GM10847 (cell line): Measurements from ENCODE around the gene PELO.

Experiments
- POLR2A ChIP-seq: IDR thresholded peaks from 2 replicates; pipeline ENCODE4 v1.6.1; 2011; ENCODE audit not compliant: insufficient read length; ENCODE audit errors: extremely low read depth

PELO gene

DNA sequence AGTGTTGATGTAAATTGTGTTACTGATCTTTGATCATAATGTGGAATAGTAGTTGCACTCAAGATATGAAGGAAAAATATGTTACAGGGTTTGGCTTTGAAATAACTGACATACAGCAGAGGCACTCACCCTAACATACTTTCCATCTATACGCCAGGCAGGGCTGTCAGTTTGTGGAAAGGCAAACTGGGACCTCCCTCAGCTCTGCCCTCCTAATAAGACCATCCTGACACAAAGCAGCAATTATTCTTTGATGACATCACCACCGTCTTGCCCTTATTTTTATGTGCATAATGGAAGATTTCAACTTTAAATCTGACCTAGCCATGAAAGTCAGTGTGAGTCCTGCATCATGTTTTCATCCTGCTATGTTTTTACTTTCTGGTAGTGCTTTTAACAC, 42.9 kb downstream of the PELO start:
- no peak for TF ChIP-seq POLR2A

DNA sequence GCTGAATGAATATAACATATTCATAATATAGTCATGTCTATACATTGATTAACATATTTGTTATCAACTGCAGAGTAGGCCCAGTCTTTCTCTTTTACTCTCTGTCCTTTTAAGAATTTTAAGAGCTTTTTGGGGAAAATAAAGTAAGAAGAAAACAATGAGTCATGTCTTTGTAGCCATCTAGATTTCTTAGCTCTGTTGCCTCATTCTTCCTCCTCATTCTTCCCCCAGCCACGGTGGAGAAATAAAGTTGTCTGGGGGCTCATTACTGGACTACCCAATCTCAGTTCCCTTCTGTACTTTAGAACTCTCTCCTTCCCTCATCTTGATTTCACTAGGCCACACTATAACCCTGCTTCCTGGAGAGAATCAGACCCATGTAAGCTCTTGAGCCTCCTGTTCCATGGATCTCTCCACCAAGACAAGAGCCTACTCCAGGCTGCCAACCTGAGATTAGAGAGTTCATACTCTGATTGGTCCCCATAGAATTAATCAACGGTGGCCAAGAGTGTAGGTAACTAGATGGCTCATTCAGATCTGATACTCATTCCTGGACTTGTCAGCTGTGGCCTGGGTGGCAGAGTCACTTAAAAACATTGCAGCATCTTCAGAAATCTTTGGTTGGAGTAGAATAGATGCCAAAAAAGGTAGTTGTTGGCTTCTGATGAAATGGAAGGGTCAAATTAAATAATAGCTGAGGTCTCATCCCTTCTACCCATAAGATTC, 44.2 kb downstream of the PELO start:
- TF ChIP-seq POLR2A, result no peak

DNA sequence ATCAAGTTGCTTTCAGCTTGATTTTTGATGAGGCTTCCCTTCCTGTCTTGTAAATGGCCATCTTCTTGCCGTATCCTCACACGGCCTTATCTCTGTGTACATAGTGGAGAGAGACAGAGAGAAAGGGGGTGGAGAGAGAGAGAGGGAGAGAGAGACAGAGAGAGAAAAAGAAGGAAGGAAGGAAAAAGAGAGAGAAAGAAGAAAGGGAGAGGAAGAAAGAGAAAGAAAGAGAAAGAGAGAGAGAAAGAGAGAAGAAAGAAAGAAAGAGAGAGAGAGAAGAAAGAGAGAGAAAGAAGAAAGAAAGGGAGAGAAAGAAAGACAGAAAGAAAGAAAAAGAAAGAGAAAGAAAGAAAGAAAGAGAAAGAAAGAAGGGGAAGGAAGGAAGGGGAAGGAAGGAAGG, 46.6 kb downstream of the PELO start:
- no peak for TF ChIP-seq POLR2A

DNA sequence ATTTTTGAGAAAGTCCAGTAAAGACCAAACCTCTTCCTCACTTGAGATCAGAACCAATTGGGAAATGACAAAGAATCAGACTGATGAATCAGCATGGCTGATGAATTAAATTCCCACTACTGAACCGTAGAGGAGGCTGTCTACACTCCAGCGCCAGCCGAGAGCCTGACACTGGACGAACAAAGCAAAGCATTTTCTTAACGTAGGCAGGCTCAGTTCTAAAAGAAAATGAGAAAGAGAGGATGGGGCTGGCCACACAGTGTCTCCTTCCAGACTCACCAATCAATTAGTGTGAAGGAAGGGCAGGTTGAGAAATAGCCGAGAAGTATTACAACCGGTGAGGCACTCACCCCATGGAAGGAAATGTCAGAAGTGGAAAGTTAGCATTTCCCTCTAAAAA, 49.4 kb downstream of the PELO start:
- no peak for TF ChIP-seq POLR2A
